Type B pancreatic cell (in vitro differentiated cells): ENCODE results near the gene TTC28. TPM values are rescaled to one million over a fixed set of nuclear protein-coding genes. Genes with fewer than 3 reads are reported as not detected.

Experiments
- DNase-seq: peaks from one replicate; pipeline ENCODE4 v3.0.0; 2021; ENCODE audit warnings: mixed read lengths; ENCODE audit not compliant: unreplicated experiment; ENCODE audit errors: extremely low spot score
- H3K27ac Mint-ChIP-seq: 2 replicates; pipeline ENCODE4 v1.8.0; 2021; ENCODE audit warnings: mild to moderate bottlenecking, mixed read lengths
- H3K27me3 Mint-ChIP-seq: 2 replicates; pipeline ENCODE4 v1.8.0; 2021; ENCODE audit warnings: mixed read lengths
- H3K36me3 Mint-ChIP-seq: 2 replicates; pipeline ENCODE4 v1.8.0; 2021; ENCODE audit warnings: mixed read lengths
- H3K4me1 Mint-ChIP-seq: one replicate; pipeline ENCODE4 v1.8.0; 2021; ENCODE audit warnings: mixed read lengths; ENCODE audit not compliant: unreplicated experiment
- H3K4me3 Mint-ChIP-seq: 2 replicates; pipeline ENCODE4 v1.8.0; 2021; ENCODE audit warnings: mild to moderate bottlenecking, mixed read lengths
- H3K9me3 Mint-ChIP-seq: 2 replicates; pipeline ENCODE4 v1.8.0; 2021; ENCODE audit warnings: mixed read lengths
- total RNA-seq: library from RNA; stranded (reverse); gene quantifications from 2 replicates; pipeline ENCODE4 v1.2.1, GENCODE V29; 2021; ENCODE audit warnings: low replicate concordance
- TF ChIP-seq, protein P1 (sequence below): fragments of 200-600 bp; sonication (generic); conservative IDR thresholded peaks from 2 replicates; pipeline ENCODE4 v1.5.0; 2021; ENCODE audit warnings: antibody characterized with exemption, mild to moderate bottlenecking

Gene TTC28
- total RNA-seq, 1 donor from 2014 or later = 59.2 TPM

DNA sequence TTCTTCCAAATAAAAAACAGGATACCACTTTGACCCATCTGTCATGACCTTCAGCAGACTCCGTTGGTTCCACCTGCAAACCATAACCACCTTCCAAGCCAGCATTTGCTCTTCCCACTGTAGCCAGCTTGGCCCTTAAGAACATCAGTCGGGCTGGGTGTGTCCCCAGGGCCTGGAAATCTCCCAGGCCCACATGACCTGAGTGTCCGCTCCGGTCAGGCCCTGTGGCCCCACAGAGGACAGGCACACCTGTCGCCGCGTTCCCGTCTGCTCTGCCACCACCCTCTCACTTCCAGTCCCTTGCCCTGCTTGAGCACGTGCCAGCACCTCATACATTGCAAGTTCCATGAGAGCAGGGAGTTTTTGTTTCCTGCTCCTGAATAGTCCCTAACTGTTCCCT lies 694.9 kb downstream of the TTC28 start:
- Mint-ChIP-seq H3K27me3 (no peaks in the 10 kb centered on the region), H3K36me3 (peaks cover 26% of the 10 kb centered on the region), H3K4me3 (no peak overlapping the region), H3K9me3 (no peaks in the 10 kb centered on the region), H3K27ac (no peak overlapping the region), H3K4me1 (peaks cover 4% of the 10 kb centered on the region)
- DNase-seq = no peak
- TF ChIP-seq, protein P1, sequence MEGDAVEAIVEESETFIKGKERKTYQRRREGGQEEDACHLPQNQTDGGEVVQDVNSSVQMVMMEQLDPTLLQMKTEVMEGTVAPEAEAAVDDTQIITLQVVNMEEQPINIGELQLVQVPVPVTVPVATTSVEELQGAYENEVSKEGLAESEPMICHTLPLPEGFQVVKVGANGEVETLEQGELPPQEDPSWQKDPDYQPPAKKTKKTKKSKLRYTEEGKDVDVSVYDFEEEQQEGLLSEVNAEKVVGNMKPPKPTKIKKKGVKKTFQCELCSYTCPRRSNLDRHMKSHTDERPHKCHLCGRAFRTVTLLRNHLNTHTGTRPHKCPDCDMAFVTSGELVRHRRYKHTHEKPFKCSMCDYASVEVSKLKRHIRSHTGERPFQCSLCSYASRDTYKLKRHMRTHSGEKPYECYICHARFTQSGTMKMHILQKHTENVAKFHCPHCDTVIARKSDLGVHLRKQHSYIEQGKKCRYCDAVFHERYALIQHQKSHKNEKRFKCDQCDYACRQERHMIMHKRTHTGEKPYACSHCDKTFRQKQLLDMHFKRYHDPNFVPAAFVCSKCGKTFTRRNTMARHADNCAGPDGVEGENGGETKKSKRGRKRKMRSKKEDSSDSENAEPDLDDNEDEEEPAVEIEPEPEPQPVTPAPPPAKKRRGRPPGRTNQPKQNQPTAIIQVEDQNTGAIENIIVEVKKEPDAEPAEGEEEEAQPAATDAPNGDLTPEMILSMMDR = no peak

DNA sequence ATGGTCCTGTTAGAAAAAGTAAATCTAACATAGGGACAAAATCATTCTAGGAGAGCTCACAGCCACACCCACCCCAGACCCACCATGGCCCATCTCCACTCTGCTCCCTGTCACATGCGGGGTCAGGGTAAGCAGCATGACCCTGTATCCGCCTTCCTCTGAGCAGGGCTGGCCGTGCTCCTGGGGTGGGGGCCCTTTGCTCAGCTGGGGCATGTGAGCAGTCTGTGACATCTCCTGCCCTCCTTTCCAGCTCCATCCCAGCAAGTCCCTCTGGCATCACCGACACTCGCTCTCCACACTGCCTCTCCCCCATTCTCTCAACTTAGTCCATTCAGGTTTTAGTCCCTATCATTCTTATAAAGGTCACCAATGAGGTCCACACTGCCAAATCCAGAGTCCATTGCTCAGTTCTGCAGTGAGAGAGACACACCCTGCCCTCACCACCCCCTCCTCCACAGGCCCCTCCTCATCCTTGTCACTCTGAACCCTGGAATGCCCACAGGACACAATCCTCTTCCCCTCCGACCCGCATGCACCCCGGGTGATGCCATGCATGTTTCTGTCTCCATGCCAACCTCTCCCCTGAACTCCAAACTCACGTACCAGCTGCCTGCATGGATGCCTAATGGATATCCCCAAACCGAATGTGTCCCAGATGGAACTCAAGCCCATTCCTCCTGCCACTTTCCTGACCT lies 695.5 kb downstream of the TTC28 start:
- TF ChIP-seq, protein P1 = no peak
- no peaks in the 10 kb centered on the region for H3K9me3 Mint-ChIP-seq
- peaks cover 26% of the 10 kb centered on the region for H3K36me3 Mint-ChIP-seq
- H3K27ac Mint-ChIP-seq = no peak overlapping the region
- no peaks in the 10 kb centered on the region for H3K27me3 Mint-ChIP-seq
- H3K4me1 Mint-ChIP-seq = peaks cover 4% of the 10 kb centered on the region
- no peak for DNase-seq
- H3K4me3 Mint-ChIP-seq = no peak overlapping the region

DNA sequence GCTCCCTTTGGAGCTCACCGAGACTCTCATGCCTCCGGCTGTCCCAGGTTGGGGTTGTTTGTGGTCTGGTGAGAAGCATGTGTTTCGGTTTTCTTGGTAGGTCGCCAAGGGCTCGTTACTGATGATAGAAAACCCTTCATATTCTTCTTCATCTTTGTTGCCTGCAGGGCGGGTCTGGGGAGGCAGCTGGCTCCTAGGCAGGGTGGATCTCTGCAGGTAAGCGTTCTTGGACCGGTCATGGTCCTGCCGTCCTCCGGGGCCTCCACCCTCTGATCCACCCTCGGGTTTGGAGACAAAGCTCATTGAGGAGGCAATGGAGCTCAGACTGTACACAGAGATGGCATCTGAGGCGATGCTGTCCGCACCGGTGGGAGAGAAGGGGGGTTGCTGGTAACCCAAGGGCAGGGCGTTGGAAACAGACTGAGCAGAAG lies 696.3 kb downstream of the TTC28 start:
- no peaks in the 10 kb centered on the region for H3K9me3 Mint-ChIP-seq
- peaks cover 4% of the 10 kb centered on the region for H3K4me1 Mint-ChIP-seq
- TF ChIP-seq, protein P1 = no peak
- no peak for DNase-seq
- H3K27ac Mint-ChIP-seq = no peak overlapping the region
- H3K4me3 Mint-ChIP-seq = no peak overlapping the region
- H3K36me3 Mint-ChIP-seq = peaks cover 26% of the 10 kb centered on the region
- H3K27me3 Mint-ChIP-seq = no peaks in the 10 kb centered on the region

DNA sequence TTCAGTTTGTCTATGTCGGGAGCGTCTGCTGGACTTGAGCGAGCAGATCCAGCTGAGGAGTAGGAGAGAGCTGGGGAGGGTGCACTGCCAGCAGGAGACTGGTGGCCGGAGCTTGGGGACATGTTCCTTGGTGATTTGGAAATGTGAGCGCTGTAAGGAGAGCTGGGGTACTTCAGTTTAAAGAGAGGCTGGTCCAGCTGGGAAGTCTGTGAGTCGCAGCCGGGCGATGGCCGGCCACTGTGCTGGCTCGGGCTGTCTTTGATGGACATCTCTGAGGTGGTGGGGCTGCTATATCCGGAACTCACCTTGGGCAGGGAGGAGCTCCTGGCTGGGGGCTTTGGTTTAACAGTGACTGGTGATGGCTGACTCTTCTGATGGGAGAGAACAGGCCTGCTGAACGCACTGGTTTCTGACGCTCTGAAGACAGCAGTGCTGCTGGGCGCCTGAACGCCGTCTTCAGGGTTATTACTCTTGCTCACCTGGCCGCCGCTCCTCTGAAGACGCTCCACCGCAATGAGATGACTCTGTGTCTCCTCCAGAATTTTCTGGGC lies 696.9 kb downstream of the TTC28 start:
- Mint-ChIP-seq H3K9me3 (no peaks in the 10 kb centered on the region), H3K27me3 (no peaks in the 10 kb centered on the region), H3K4me3 (no peak overlapping the region), H3K36me3 (peaks cover 26% of the 10 kb centered on the region), H3K27ac (no peak overlapping the region), H3K4me1 (peaks cover 4% of the 10 kb centered on the region)
- TF ChIP-seq, protein P1 = no peak
- no peak for DNase-seq

DNA sequence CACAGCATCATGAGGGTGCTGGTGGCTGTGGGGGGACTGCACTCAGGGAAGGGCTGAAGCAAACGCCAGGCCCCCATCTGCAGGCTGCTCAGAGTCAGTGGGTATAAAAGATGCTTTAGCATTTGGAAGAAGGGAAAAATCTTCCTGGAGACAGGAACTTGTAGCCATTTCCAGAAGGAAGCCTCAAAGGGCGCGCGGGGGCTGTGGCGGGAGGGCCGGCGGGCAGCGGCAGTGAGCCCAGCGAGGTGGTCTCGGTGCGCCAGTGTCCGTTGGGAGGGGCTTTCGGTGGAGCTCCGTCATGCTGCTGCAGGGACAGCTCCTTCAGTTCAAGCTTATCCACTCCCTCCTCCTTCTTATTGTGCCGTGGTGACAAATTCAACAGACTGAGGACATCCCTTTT lies 697.5 kb downstream of the TTC28 start:
- Mint-ChIP-seq H3K27me3 (no peaks in the 10 kb centered on the region), H3K36me3 (peaks cover 26% of the 10 kb centered on the region), H3K27ac (no peak overlapping the region), H3K9me3 (no peaks in the 10 kb centered on the region), H3K4me3 (no peak overlapping the region), H3K4me1 (peaks cover 4% of the 10 kb centered on the region)
- no peak for DNase-seq
- TF ChIP-seq, protein P1 = no peak
